HG02642 (cell line): ENCODE data around the gene ARRB2.

Source experiments
- ATAC-seq: cut with Tn5 transposase; IDR thresholded peaks from one replicate; pipeline ENCODE4 v1.9.1; 2021; ENCODE audit warnings: mild to moderate bottlenecking; ENCODE audit not compliant: unreplicated experiment, poor library complexity

The ARRB2 gene

GRCh38 chr17:4748686-4749085 lies 38.3 kb downstream of the ARRB2 start:
- no peak for ATAC-seq

DNA sequence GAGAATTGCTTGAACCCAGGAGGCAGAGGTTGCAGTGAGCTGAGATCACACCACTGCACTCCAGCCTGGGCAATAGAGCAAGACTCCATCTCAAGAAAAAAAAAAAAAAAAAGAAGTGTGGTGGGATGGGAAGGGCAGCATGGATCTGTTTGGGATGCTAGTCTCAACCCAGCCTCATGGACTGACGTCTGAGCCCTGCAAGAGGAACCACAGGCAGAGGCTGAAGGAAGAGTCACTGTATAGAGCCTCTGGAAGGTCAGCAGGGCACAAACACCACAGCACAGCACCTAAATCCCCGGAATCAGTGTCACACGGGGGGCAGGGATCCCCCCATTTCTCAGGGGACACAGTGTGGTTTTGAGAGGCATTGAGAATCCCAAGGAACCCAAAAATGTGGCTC lies 40.2 kb downstream of the ARRB2 start:
- no peak for ATAC-seq

GRCh38 chr17:4751932-4752331 lies 41.5 kb downstream of the ARRB2 start:
- no peak for ATAC-seq

GRCh38 chr17:4753392-4753791 lies 43.0 kb downstream of the ARRB2 start:
- no peak for ATAC-seq

- ATAC-seq, result no peak
Measured at GRCh38 chr17:4759776-4760236, 49.4 kb downstream of the ARRB2 start.

- ATAC-seq, result no peak
Measured at GRCh38 chr17:4764595-4764994, 54.2 kb downstream of the ARRB2 start.

DNA sequence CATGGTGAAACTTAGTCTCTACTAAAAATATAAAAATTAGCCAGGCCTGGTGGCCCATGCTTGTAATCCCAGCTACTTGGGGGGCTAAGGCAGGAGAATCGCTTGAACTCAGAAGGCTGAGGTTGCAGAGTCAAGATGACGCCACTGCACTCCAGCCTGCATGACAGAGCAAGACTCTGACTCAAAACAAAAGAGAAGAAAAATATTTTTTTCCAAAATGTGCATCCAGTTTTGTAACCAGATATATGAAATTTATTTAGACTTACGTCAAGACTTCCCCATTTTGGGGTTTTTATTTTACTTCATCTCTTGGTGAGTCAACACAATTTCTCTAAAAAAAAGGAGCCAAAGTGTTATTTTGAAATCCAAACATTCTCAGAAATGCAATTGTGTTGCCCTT lies 55.8 kb downstream of the ARRB2 start:
- ATAC-seq, result no peak

DNA sequence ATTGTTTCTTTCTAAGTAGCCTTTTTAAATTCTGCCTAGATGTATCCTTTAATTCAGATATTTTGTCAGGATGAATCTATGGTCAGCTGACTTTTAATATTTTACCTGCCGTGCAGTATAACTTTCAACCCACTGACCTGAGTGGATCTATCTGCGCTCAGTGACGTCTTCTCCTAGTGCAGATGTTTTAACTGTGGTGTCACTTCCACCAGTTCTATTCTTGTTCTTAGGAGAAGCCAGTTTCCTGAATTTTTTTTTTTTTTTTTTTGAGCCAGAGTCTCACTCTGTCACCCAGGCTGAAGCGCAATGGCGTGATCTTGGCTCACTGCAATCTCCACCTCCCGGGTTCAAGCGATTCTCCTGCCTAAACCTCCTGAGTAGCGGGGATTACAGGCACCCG lies 56.3 kb downstream of the ARRB2 start:
- no peak for ATAC-seq

DNA sequence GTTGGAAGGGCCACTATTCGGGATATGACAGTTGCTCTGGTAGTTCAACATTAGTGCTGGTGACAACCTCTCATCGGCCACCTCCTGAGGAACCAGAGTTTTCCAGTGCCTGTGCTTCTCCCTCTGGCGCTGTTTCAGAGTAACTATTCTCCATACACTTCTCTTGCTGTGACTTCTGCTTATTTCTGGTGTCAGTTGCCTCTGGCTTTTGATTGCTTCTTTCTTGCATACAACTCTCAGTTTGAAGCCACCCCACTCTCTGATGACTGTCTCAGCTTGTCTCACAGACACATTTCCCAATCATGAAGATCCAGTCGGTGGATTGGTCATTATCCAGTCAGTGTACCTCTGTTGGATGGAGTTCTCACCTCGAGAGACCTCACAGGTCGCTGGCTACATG lies 57.9 kb downstream of the ARRB2 start:
- ATAC-seq, result no peak

- no peak for ATAC-seq
Measured at GRCh38 chr17:4769628-4770027, 59.2 kb downstream of the ARRB2 start.
